Retinal pigment epithelial cell (primary cell): ENCODE data around the gene FAM3C.
"Not testable (repeated sequence)": the region's sequence is repeated elsewhere in the genome, so short reads cannot be mapped to it uniquely, and the experiment has no call there.

Experiments
- DNase-seq: peaks from one replicate; pipeline ENCODE4 v3.0.0-alpha.2; 2010; ENCODE audit warnings: low read depth
- H3K4me3 ChIP-seq: 2 replicates; pipeline ENCODE4 v1.5.1; 2011; ENCODE audit warnings: mild to moderate bottlenecking, low read length, control low read depth, moderate library complexity
- CTCF ChIP-seq: conservative IDR thresholded peaks from 2 replicates; pipeline ENCODE4 v1.5.1; 2011; ENCODE audit warnings: low read depth, low read length, control low read depth, inconsistent platforms

FAM3C gene

DNA sequence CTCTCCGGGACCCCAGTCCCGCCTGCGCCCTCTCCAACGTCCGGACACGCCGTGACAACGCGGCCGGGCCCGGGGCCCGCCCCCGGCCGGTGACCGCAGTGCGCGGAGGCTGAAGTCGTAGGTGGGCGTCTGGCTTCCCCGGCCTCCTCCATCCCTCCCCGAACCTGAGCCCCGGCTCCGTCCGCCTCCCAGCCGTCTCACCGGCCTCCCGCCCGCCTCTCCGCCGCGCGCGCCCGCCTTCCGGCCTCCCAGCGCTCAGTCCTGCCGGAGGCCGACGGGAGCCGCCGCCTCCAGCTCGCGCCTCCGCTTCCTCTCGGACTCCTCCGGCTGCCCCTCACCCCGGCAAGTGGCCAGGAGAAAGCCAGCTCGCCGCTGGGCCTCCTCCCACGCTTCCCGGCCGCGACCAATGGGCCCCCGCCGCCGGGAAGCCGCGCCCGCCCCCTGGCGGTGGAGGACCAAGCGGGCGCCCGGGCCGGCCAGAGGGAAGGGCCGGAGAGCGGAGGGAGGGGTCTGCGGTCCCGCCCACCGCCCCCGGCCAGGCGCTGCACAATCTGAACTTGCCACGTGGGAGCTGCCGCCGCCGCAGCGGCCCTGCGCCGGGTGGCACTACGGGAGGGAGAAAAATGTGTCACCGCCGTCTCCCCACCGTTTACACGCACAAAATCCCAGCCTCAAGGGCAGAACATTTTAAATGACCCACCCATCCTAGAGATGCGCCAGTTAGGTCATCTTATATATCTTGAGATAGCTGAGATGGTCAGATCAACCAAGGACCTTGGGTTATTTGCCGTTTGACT is at the start of gene FAM3C:
FAM3C (minus strand) TSS at position 348 of the 797 bp plus-strand sequence. CDS start 13,339 bp downstream, outside the sequence.
- H3K4me3 ChIP-seq = peak within 1 kb of the TSS; percentile 68
- peak; percentile 69 for TF ChIP-seq CTCF
- peak; percentile 51 for DNase-seq

DNA sequence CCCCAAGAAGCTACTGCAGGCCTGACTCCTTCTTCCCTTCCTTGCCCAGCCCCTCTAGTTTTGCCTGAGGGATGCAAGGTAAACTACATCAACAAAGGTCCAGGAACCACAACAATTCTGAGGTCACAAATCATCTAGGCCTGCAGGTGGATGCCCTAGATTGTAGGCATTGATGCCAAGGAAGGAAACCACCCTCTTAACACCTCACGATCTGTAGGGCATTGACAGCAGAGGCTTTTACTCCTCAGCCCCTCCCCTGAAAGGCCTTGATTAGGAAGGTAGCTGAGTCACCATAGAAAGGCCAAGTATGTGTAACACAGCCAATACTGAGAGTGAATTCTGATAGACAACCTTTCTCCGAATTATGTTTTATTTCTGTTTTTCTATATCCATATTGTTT is 46.7 kb upstream of the FAM3C start:
- H3K4me3 ChIP-seq = no peak overlapping the region
- DNase-seq = no peak
- TF ChIP-seq CTCF = no peak

DNA sequence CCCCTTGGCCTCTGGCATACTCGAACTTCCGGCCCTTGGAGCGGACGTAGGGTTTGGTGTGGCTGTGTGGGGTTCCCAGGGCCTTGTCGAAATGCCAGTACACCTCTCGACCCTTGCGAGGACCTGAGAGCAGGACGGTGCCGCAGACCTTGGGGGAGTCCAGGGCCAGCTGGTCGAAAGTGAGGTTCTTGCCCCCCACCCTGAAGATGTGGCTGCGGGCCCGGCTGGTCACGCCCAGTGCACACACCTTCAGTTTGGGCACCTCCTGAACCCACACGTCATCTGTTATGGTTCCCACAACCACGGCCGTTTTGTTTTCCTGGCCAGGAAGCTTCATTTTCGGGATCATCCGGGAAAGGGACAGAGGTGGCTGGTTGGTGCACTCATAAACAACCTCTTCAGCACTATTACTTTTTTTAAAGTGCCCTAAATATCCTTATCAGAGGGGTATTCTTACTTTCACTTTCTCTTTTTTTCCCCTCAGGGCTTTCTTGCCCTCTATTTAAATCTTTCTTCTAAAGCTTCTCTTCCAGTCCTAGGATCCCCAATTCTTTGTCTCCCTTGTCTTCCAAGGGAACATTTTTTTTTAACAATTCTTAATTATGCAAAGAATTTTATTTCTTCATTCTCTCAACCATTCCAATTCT is 44.9 kb upstream of the FAM3C start:
- no peak overlapping the region for H3K4me3 ChIP-seq
- DNase-seq = no peak
- no peak for TF ChIP-seq CTCF

DNA sequence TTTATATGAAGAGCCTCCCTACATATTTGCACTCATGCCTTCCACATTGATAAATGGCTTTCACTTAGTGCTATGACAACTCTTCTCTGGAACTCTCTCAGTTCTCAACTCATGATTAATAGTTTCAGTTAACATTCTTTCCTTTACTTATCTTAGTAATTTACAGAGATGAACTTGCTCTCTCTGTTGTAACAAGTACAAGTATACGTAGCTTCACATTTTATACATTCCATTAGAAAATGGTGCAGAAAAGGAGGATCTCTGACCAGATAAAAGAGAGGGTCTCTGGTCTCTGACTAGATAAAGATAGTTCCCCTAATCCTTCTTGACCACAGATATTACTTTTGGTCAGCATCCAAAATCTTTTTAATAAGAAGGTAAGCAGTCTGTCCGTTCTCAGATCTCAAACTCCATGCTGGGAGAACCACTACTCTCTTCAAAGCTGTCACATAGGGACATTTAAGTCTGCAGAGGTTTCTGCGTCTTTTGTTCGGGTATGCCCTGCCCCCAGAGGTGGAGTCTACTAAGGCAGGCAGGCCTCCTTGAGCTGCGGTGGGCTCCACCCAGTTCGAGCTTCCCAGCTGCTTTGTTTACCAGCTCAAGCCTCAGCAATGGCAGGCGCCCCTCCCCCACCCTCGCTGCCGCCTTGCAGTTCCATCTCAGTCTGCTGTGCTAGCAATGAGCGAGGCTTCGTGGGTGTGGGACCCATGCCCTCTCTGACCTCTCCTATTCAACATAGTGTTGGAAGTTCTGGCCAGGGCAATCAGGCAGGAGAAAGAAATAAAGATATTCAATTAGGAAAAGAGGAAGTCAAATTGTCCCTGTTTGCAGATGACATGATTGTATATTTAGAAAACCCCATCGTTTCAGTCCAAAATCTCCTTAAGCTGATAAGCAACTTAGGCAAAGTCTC is 42.2 kb upstream of the FAM3C start:
- H3K4me3 ChIP-seq = peak overlapping the region; percentile 32
- not testable (repeated sequence) for DNase-seq
- peak; percentile 7 for TF ChIP-seq CTCF

DNA sequence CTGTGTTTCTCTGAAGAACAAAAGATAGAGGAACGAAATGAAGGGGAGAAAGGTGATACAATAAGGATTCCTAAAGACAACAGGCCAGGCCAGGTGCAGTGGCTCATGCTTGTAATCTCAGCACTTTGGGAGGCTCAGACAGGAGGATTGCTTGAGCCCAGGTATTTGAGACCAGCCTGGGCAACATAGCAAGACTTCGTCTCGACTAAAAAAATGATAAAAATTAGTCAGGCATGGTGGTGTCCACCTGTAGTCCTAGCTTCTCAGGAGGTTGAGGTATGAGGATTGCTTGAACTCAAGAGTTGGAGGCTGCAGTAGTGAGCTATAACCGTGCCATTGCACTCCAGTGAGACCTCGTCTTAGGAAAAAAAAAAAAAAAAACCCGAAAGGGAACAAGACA is 41.4 kb upstream of the FAM3C start:
- no peak for DNase-seq
- H3K4me3 ChIP-seq = no peak overlapping the region
- TF ChIP-seq CTCF = no peak

DNA sequence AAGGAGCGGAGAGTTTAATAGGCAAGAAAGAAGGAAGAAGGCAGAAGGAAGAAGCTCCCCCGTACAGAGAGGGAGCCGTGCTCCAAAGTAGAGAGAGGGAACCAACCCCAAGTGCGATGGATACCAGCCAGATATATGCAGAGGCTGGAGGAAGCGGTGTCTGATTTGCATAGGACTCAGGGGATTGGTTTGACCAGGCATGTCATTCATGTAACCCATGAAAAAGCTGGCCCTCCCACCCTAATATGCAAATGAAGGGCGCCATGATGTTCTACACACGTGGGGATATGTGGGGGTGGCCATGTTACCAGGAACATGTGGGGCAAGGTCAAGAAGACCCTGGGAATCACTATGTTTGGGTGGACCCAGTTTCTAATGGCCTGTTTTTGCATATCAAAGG is 40.6 kb upstream of the FAM3C start:
- H3K4me3 ChIP-seq = no peak overlapping the region
- DNase-seq = no peak
- TF ChIP-seq CTCF = no peak
